ENCODE measurements around the gene FADS2.

Gene FADS2

GRCh38 chr11:61827571-61828378 is at the start of gene FADS2:
Gene FADS2, plus strand, starts transcription at chr11:61828300. Its CDS starts 91 bp downstream, at chr11:61828391.
- H3K4me3 ChIP-seq (ENCODE audit: low read depth, low read length), result peak within 1 kb of the TSS; percentile 90

GRCh38 chr11:61778357-61778886 is 49.7 kb upstream of the FADS2 start:
- no peak overlapping the region for H3K4me3 ChIP-seq (ENCODE audit: low read depth, low read length)

GRCh38 chr11:61778920-61779650 is 49.0 kb upstream of the FADS2 start:
- H3K4me3 ChIP-seq (ENCODE audit: low read depth, low read length), result no peak overlapping the region

- no peak overlapping the region for H3K4me3 ChIP-seq (ENCODE audit: low read depth, low read length)
These were observed 48.2 kb upstream of the FADS2 start for GRCh38 chr11:61779666-61780525.

- H3K4me3 ChIP-seq (ENCODE audit: low read depth, low read length), result no peak overlapping the region
These were observed 47.4 kb upstream of the FADS2 start for GRCh38 chr11:61780581-61781162.

GRCh38 chr11:61781585-61781984 is 46.5 kb upstream of the FADS2 start:
- H3K4me3 ChIP-seq (ENCODE audit: low read depth, low read length), result no peak overlapping the region

- no peak overlapping the region for H3K4me3 ChIP-seq (ENCODE audit: low read depth, low read length)
These were observed 45.8 kb upstream of the FADS2 start for GRCh38 chr11:61782299-61782698.

GRCh38 chr11:61782841-61783240 is 45.3 kb upstream of the FADS2 start:
- H3K4me3 ChIP-seq (ENCODE audit: low read depth, low read length), result no peak overlapping the region

GRCh38 chr11:61783717-61784505 is 44.2 kb upstream of the FADS2 start:
- H3K4me3 ChIP-seq (ENCODE audit: low read depth, low read length), result no peak overlapping the region

- no peak overlapping the region for H3K4me3 ChIP-seq (ENCODE audit: low read depth, low read length)
These were observed 43.6 kb upstream of the FADS2 start for GRCh38 chr11:61784506-61784805.

- H3K4me3 ChIP-seq (ENCODE audit: low read depth, low read length), result no peak overlapping the region
These were observed 42.2 kb upstream of the FADS2 start for GRCh38 chr11:61785837-61786402.

- no peak overlapping the region for H3K4me3 ChIP-seq (ENCODE audit: low read depth, low read length)
These were observed 40.1 kb upstream of the FADS2 start for GRCh38 chr11:61787928-61788491.

GRCh38 chr11:61791737-61792309 is 36.3 kb upstream of the FADS2 start:
- H3K4me3 ChIP-seq (ENCODE audit: low read depth, low read length), result peak overlapping the region; percentile 81

- H3K4me3 ChIP-seq (ENCODE audit: low read depth, low read length), result peak within 1 kb of the TSS; percentile 81
These were observed 35.6 kb upstream of the FADS2 start, which contains the start of the genes FEN1 and TMEM258 for GRCh38 chr11:61792310-61793082. Gene FEN1, plus strand, starts transcription at chr11:61792911. Its CDS starts 2,451 bp downstream, at chr11:61795362. Gene TMEM258, minus strand, starts transcription at chr11:61792599. Its CDS starts 41 bp downstream, at chr11:61792558.

GRCh38 chr11:61793083-61793828 is 34.8 kb upstream of the FADS2 start:
- peak overlapping the region; percentile 81 for H3K4me3 ChIP-seq (ENCODE audit: low read depth, low read length)

- peak overlapping the region; percentile 81 for H3K4me3 ChIP-seq (ENCODE audit: low read depth, low read length)
These were observed 34.3 kb upstream of the FADS2 start for GRCh38 chr11:61793829-61794204.

GRCh38 chr11:61794579-61794978 is 33.5 kb upstream of the FADS2 start:
- no peak overlapping the region for H3K4me3 ChIP-seq (ENCODE audit: low read depth, low read length)

All from iPS-11a (cell line).